ENCODE measurements around the gene UBTD1.
A peak's percentile ranks its signal among the peaks of the same experiment; 100 is the strongest.
"Not testable (repeated sequence)": the region's sequence is repeated elsewhere in the genome, so short reads cannot be mapped to it uniquely, and the experiment has no call there.

The UBTD1 gene

DNA sequence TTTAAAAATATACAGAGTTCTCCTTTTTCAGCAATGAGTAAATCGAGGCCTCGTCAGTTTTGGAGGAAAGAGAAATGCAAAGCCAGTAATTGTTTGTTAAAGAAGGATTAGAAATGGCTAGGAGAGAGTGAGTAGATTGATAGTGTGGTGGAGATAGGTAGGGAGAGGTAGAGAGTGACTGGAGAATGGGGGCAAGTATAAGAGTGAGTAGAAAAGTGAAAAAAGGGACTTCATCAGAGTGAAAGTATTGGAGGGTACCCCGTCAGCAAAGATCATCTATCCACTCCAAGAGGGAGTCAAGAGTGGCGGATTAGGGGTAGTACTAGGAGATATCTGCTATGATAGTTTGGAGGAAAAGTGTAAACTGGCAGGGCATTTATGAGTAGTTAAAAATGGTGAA lies 64.6 kb downstream of the UBTD1 start:
- DNase-seq (ENCODE audit: low read depth in 2 of 2): no peak

DNA sequence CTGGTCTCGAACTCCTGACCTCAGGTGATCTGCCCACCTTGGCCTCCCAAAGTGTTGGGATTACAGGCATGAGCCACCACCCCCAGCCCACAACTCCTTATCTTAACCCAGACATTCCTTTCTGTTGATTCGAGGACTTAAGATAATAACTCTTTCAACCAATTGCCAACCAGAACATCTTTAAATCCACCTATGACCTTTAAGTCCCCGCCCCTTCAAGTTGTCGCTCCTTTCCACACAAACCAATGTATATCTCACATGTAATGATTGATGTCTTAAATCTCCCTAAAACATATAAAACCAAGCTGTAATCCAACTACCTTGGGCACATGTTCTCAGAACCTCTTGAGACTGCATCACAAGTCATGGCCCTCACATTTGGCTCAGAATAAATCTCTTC lies 66.1 kb downstream of the UBTD1 start:
- no peak for DNase-seq (ENCODE audit: low read depth in 2 of 2)

GRCh38 chr10:97566336-97566996 lies 67.7 kb downstream of the UBTD1 start:
- no peak for DNase-seq (ENCODE audit: low read depth in 2 of 2)

DNA sequence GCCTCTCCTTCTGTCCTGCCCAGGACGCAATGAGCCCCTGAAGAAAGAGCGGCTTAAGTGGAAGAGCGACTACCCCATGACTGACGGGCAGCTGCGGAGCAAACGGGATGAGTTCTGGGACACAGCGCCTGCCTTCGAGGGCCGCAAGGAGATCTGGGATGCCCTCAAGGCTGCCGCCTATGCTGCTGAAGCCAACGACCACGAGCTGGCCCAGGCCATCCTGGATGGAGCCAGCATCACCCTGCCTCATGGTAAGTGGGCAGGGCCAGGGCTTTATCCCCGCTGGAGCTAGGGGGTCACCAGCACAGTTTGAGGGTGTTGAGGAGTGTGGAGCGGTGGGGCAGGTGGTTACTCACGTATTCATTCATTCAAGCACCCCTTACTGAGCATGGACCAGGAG lies 69.2 kb downstream of the UBTD1 start:
- no peak for DNase-seq (ENCODE audit: low read depth in 2 of 2)

DNA sequence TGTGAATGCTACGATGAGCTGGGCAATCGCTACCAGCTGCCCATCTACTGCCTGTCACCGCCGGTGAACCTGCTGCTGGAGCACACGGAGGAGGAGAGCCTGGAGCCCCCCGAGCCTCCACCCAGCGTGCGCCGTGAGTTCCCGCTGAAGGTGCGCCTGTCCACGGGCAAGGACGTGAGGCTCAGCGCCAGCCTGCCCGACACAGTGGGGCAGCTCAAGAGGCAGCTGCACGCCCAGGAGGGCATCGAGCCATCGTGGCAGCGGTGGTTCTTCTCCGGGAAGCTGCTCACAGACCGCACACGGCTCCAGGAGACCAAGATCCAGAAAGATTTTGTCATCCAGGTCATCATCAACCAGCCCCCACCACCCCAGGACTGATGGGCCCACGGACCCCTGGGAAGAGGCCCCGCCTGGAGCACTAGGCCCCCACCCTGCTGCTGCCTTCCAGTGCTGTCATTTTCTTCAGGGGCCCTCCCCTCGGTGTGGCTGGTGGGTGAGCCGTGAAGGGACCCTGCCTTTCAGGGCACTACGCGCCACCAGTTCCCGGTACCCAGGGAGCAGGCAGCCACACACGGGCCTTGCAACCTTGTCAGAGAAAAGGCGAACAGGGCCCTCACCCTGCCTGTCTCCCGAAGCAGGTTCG lies 71.5 kb downstream of the UBTD1 start:
- no peak for DNase-seq (ENCODE audit: low read depth in 2 of 2)

DNA sequence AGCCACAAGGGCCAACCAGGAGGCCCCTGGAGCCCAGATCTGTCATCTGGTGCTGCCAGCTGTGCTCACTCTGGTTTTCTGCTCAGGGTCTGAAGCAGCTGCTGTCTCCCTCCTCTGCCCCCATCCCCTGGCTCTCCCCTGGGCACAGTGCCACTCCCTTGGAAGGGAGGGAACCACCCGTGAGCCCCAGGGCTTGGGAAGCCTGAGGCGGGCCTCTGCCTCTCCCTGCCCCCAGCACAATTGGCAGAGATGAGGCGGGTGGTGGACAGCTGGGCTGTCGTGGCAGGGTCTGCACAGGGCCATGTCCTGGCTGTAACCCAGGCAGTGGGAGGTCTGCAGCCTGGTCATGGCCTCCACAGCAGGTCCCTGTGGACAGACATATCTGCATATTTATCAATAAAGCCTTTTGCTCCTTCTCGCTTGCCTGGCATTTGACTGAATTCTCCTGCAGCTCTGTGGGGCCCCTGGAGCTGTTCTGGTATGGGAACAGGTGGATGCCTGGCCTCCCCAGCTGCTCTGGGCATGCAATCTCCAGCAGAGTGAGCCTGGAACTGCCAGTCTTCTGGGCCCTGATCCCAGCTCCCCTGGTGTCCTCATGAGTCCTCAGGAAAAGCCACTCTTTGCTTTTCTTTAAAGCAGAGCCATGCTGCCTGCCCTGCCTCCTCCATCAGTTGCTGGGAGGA lies 72.2 kb downstream of the UBTD1 start:
- DNase-seq (ENCODE audit: low read depth in 2 of 2): no peak

GRCh38 chr10:97571622-97572021 lies 72.9 kb downstream of the UBTD1 start:
- no peak for DNase-seq (ENCODE audit: low read depth in 2 of 2)

GRCh38 chr10:97572214-97572989 lies 73.7 kb downstream of the UBTD1 start, which contains the start of gene ANKRD2:
Gene ANKRD2 (plus strand): TSS chr10:97572779. CDS start chr10:97572789, 10 bp downstream.
- peak; percentile 11 to 17 for DNase-seq (ENCODE audit: low read depth in 2 of 2)

DNA sequence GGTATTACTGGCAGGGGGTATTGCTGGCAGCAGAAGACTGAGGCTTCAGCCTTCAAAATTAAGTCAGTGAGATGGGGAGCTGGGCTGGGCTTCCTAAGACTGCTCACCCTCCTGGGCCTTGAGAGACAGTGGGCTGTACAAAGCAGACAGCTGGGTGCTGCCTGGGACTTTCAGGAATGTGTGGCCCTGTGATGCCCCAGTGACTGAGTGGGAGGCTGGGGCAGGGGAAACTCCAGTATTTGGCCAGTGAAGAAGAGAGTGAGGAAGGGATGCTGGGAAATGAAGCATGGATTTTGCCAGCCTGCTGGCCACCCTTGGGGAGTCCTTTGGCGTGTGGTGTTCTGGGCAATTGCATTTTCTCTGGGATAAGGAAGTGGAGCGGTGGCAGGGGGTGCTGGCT lies 74.3 kb downstream of the UBTD1 start:
- DNase-seq (ENCODE audit: low read depth in 2 of 2): no peak

DNA sequence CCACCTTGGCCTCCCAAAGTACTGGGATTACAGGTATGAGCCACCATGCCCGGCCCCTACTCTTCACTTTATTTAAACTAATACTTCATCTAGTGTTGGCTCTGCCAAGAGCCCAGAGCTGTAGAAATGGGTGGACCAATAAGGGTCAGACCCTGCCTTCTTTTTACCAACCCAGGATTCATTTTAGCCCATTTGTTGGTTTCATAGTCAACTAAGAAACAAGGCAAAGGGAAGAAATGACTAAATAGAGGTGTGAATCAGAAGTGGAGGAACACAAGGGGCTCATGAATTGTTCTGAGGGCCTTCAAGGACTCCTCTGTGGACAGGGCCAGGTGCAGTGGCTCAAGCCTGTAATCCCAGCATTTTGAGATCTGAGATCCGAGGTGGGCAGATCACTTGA lies 74.9 kb downstream of the UBTD1 start:
- DNase-seq (ENCODE audit: low read depth in 2 of 2): no peak

- DNase-seq (ENCODE audit: low read depth in 2 of 2): no peak
Measured at GRCh38 chr10:97574374-97575126, 75.8 kb downstream of the UBTD1 start.

GRCh38 chr10:97575127-97575668 lies 76.5 kb downstream of the UBTD1 start:
- no peak for DNase-seq (ENCODE audit: low read depth in 2 of 2)

DNA sequence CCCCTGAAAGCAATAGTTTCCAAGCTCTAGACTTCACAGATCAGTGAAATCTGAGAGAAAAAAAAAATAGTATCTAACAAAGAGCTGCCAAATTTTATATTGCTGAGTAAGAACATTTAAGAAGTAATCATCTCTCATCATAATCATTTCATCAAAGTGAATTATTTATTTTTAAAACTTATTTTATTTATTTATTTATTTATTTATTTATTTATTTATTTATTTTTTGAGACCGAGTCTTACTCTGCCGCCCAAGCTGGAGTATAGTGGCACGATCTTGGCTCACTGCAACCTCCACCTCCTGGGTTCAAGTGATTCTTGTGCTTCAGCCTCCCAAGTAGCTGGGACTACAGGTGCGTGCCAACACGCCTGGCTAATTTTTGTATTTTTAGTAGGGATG lies 77.8 kb downstream of the UBTD1 start:
- not testable (repeated sequence) for DNase-seq (ENCODE audit: low read depth in 2 of 2)

- DNase-seq (ENCODE audit: low read depth in 2 of 2): no peak
Measured at GRCh38 chr10:97577701-97578100, 79.0 kb downstream of the UBTD1 start.

DNA sequence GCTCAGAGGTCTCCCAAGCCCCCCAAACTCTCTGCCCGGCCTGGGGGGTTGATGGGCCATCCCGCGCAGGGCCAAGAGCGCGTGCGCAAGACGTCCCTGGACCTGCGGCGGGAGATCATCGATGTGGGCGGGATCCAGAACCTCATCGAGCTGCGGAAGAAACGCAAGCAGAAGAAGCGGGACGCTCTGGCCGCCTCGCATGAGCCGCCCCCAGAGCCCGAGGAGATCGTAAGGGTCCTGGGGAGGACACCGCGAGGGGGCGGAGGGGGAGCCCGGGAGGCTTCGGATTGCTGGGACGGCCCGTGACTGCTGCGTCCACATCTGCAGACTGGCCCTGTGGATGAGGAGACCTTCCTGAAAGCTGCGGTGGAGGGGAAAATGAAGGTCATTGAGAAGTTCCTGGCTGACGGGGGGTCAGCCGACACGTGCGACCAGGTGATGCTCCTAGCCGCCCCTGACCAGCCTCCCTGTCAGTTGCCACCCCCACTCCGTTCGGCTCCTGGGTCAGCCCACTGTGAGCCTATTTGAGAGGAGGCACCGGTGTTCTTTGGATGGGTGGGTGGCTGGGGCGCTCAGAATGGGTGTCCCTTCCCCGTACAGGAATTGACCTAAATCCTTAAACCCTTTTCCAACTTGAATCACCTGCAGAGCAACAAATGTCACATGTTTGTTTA lies 79.6 kb downstream of the UBTD1 start:
- no peak for DNase-seq (ENCODE audit: low read depth in 2 of 2)

DNA sequence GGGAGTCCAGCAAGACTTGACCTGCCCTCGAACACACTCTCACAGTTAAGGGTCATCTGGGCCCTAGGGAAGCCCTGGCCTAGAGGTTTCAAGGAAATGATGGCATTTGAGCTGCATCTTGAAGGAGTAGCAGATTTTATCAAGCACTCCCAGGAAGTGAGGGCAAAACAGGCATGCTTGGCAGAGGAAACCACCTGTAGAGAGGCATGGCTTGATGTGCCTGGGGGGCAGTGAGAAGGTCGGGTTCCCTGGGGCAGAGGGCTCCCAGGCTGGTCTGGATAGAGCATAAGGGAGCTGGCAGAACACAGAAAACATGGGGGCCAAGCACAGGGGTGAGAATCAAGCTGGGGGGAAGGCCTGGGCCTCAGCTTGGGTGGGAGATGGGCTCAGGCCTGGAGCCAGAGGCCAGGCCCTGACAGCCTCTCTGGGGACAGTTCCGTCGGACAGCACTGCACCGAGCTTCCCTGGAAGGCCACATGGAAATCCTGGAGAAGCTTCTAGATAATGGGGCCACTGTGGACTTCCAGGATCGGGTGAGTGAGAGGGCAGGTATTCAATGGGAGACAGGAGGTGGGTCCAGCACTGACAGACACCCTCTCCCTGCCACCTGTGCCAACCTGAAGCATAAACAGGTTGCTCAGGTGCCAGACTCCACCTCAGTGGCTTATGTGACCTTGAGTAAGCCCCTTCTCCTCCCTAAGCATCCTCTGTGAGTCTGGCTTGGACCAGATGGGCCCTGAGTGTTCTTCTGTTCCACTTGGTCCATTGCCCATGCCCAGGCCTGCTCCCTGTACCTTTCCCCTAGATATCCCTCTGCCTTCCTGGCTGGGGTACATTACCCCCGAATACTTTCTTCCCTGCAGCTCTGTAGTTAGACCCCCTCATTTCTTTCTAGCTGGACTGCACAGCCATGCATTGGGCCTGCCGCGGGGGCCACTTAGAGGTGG lies 82.0 kb downstream of the UBTD1 start:
- no peak for DNase-seq (ENCODE audit: low read depth in 2 of 2)

DNA sequence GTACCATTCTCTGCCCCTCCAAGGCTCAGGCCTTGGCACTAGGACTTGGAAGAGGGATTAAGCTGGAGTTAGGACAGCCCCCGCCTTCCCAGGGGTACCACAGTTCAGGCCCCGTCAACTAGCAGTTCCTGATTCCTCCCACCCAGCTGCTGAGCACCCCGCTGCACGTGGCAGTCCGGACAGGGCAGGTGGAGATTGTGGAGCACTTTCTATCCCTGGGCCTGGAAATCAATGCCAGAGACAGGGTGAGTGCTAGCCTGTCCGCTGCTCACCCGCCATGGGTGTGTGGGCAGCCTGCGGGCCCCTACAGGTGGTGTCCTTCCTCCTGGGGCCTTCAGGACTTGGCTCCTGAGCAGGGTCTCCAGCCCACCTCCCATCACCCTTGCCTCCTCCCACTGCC lies 83.4 kb downstream of the UBTD1 start:
- no peak for DNase-seq (ENCODE audit: low read depth in 2 of 2)

GRCh38 chr10:97583476-97583875 lies 84.8 kb downstream of the UBTD1 start:
- no peak for DNase-seq (ENCODE audit: low read depth in 2 of 2)

GRCh38 chr10:97584060-97584797 lies 85.5 kb downstream of the UBTD1 start, which contains the start of gene HOGA1:
Gene HOGA1 (plus strand): TSS chr10:97584389. CDS start chr10:97584704, 315 bp downstream.
- DNase-seq (ENCODE audit: low read depth in 2 of 2): no peak
